ENCODE data around the gene PHACTR2.

GRCh38 chr6:143828572-143828971 is 150.8 kb downstream of the PHACTR2 start:
- TF ChIP-seq POLR2A (IDR thresholded peaks at IDR 0.05) (no peak), CTCF (IDR thresholded peaks at IDR 0.05) (no peak), POLR2AphosphoS5 (IDR thresholded peaks at IDR 0.05) (no peak)
